Mammary epithelial cell (primary cell): Measurements from ENCODE around the gene ROGDI.

Experiments used
- EZH2 ChIP-seq: IDR thresholded peaks from 2 replicates; pipeline ENCODE4 v1.6.1; 2012; ENCODE audit warnings: low read length, inconsistent platforms, borderline replicate concordance
- TF ChIP-seq, protein P1 (sequence below), 2 donors: IDR thresholded peaks in 1 of 2; conservative IDR thresholded peaks in 1 of 2; 2 replicates each; pipeline ENCODE4 v1.5.1; 2011 to 2012; ENCODE audit warnings: inconsistent platforms in 2 of 2, low read length in 2 of 2, mild to moderate bottlenecking in 2 of 2, control low read depth in 1 of 2, low read depth in 1 of 2; ENCODE audit not compliant: insufficient read depth in 1 of 2; ENCODE audit errors: extremely low read depth in 1 of 2

GRCh38 chr16:4800290-4801041, 2.0 kb downstream of the ROGDI start:
- TF ChIP-seq, protein P1, sequence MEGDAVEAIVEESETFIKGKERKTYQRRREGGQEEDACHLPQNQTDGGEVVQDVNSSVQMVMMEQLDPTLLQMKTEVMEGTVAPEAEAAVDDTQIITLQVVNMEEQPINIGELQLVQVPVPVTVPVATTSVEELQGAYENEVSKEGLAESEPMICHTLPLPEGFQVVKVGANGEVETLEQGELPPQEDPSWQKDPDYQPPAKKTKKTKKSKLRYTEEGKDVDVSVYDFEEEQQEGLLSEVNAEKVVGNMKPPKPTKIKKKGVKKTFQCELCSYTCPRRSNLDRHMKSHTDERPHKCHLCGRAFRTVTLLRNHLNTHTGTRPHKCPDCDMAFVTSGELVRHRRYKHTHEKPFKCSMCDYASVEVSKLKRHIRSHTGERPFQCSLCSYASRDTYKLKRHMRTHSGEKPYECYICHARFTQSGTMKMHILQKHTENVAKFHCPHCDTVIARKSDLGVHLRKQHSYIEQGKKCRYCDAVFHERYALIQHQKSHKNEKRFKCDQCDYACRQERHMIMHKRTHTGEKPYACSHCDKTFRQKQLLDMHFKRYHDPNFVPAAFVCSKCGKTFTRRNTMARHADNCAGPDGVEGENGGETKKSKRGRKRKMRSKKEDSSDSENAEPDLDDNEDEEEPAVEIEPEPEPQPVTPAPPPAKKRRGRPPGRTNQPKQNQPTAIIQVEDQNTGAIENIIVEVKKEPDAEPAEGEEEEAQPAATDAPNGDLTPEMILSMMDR (conservative IDR thresholded peaks at IDR 0.05 in 1 of 2, IDR thresholded peaks at IDR 0.05 in 1 of 2; ENCODE audit: extremely low read depth in 1 of 2, insufficient read depth in 1 of 2, low read depth in 1 of 2, low read length in 2 of 2): no peak
- no peak for TF ChIP-seq EZH2
